ENCODE measurements around the gene ALDH2.
"Not testable (repeated sequence)": the region's sequence is repeated elsewhere in the genome, so short reads cannot be mapped to it uniquely, and the experiment has no call there.

Gene ALDH2

GRCh38 chr12:111766608-111767361 is at the start of gene ALDH2:
Gene ALDH2, plus strand, starts transcription at chr12:111766933. Its CDS starts 50 bp downstream, at chr12:111766983.
- no peak for TF ChIP-seq CTCF (IDR thresholded peaks at IDR 0.05; ENCODE audit: insufficient read depth, missing control alignments)
- FAIRE-seq (no peak), DNase-seq (ENCODE audit: insufficient read length, low spot score) (peak; percentile 87)

- FAIRE-seq; DNase-seq (ENCODE audit: insufficient read length, low spot score): not testable (repeated sequence)
Measured at GRCh38 chr12:111719316-111719715, 47.4 kb upstream of the ALDH2 start.

GRCh38 chr12:111720457-111720856 is 46.3 kb upstream of the ALDH2 start:
- DNase-seq (ENCODE audit: insufficient read length, low spot score) (no peak), FAIRE-seq (no peak)
- no peak for TF ChIP-seq CTCF (IDR thresholded peaks at IDR 0.05; ENCODE audit: insufficient read depth, missing control alignments)

GRCh38 chr12:111723646-111724360 is 42.9 kb upstream of the ALDH2 start:
- DNase-seq (ENCODE audit: insufficient read length, low spot score); FAIRE-seq: not testable (repeated sequence)

GRCh38 chr12:111728795-111729194 is 37.9 kb upstream of the ALDH2 start:
- DNase-seq (ENCODE audit: insufficient read length, low spot score) (no peak), FAIRE-seq (no peak)
- no peak for TF ChIP-seq CTCF (IDR thresholded peaks at IDR 0.05; ENCODE audit: insufficient read depth, missing control alignments)

- no peak for FAIRE-seq
- DNase-seq (ENCODE audit: insufficient read length, low spot score): no peak
Measured at GRCh38 chr12:111730420-111730819, 36.3 kb upstream of the ALDH2 start.

GRCh38 chr12:111732786-111733185 is 33.9 kb upstream of the ALDH2 start:
- no peak for TF ChIP-seq CTCF (IDR thresholded peaks at IDR 0.05; ENCODE audit: insufficient read depth, missing control alignments)
- FAIRE-seq: no peak
- no peak for DNase-seq (ENCODE audit: insufficient read length, low spot score)

More at GRCh38 chr12:111730420-111730819, 36.3 kb upstream of the ALDH2 start:
- no peak for TF ChIP-seq CTCF (IDR thresholded peaks at IDR 0.05; ENCODE audit: insufficient read depth, missing control alignments)

GRCh38 chr12:111733340-111733915 is 33.3 kb upstream of the ALDH2 start:
- no peak for TF ChIP-seq CTCF (IDR thresholded peaks at IDR 0.05; ENCODE audit: insufficient read depth, missing control alignments)
- DNase-seq (ENCODE audit: insufficient read length, low spot score): no peak
- FAIRE-seq: no peak

GRCh38 chr12:111739524-111739923 is 27.2 kb upstream of the ALDH2 start:
- FAIRE-seq; DNase-seq (ENCODE audit: insufficient read length, low spot score): not testable (repeated sequence)
